ENCODE measurements around the gene SEPTIN8. TPM values are rescaled to one million over a fixed set of nuclear protein-coding genes. Genes with fewer than 3 reads are reported as not detected.

Gene SEPTIN8
- total and polyA plus RNA-seq, 2 donors (not counting 3 experiments of a cell fraction or from before 2014, with no cell fraction given), result 56.6 to 82.1 TPM

- DNase-seq (ENCODE audit: low read depth, low spot score) (no peak), FAIRE-seq (no peak)
- Histone ChIP-seq H3K27me3 (ENCODE audit: control insufficient read depth in 2 of 2, insufficient read depth in 2 of 2, low read length in 2 of 2) (peaks cover 2 to 6% of the 10 kb centered on the region in 2 experiments), H3K9ac (replicated peaks; ENCODE audit: extremely low read depth, insufficient read depth, low read length) (no peak overlapping the region), H3K27ac (ENCODE audit: insufficient read depth, low read depth, low read length) (no peak overlapping the region), H3K36me3 (ENCODE audit: control insufficient read depth in 2 of 2, extremely low read depth in 1 of 2, insufficient read depth in 2 of 2, low read length in 2 of 2) (no peaks in the 10 kb centered on the region), H3K9me3 (replicated peaks; ENCODE audit: control insufficient read depth, insufficient read depth, low read length) (no peaks in the 10 kb centered on the region), H3K4me3 (replicated peaks in 1 of 3; ENCODE audit: insufficient read depth in 1 of 3, low read depth in 1 of 3, low read length in 3 of 3) (peak overlapping the region in 1 of 3 experiments; percentile 72), H3K4me1 (ENCODE audit: control insufficient read depth, extremely low read depth, insufficient read depth, low read length) (peaks cover 11% of the 10 kb centered on the region), H3K9me1 (replicated peaks; ENCODE audit: control insufficient read depth, extremely low read depth, insufficient read depth, low read length) (no peaks in the 10 kb centered on the region), H2AFZ (ENCODE audit: low read depth, low read length) (peak overlapping the region; percentile 86), H3K79me2 (ENCODE audit: control insufficient read depth, insufficient read depth, low read length) (peaks cover 4% of the 10 kb centered on the region), H4K20me1 (replicated peaks; ENCODE audit: control insufficient read depth, extremely low read depth, insufficient read depth, low read length) (no peaks in the 10 kb centered on the region), H3K4me2 (ENCODE audit: insufficient read depth, low read length) (peak overlapping the region; percentile 74)
- POLR2A ChIA-PET, result interaction anchor here (0.5 kb wide), 2 partner anchors 24 to 291 kb away, joined by 4 to 5 read pairs; no protein-coding TSS in a partner anchor
- no TSS peak for BruUV-seq (replicated peaks)
- TF ChIP-seq CTCF (IDR thresholded peaks at IDR 0.05; ENCODE audit: extremely low read depth in 1 of 2, insufficient read depth in 1 of 2, low read depth in 1 of 2, low read length in 2 of 2) (no peak), GATA2 (IDR thresholded peaks at IDR 0.05; ENCODE audit: insufficient read depth, insufficient read length, low read depth, low read length) (no peak), MAX (IDR thresholded peaks at IDR 0.05; ENCODE audit: insufficient read depth, insufficient read length) (no peak), POLR2A (IDR thresholded peaks at IDR 0.05; ENCODE audit: low read depth, low read length) (no peak), EZH2 (IDR thresholded peaks at IDR 0.05; ENCODE audit: borderline replicate concordance, low read depth, low read length, severe bottlenecking) (no peak), POLR2AphosphoS5 (IDR thresholded peaks at IDR 0.05; ENCODE audit: insufficient read depth, low read depth, low read length) (no peak)
- intact Hi-C loops (cut with micrococcal nuclease) (loop anchor here (5.0 kb wide), 1 partner anchor 129 kb away; the partner anchor contains the start of genes GDF9 and UQCRQ), dilution Hi-C loops (cut with MboI; ENCODE audit: extremely low pct_ligation_motif_present, low sequenced_read_pairs) (no loop called here)
- CTCF ChIA-PET, result interaction anchor here (0.6 to 2.3 kb wide), 8 partner anchors 9 to 350 kb away, joined by 4 to 16 read pairs (median 6); partner anchors contain the start of gene CCNI2
These were observed 38.9 kb downstream of the SEPTIN8 start for GRCh38 chr5:132737982-132738681.

All from endothelial cell of umbilical vein (primary cell).